ENCODE results near the gene MAP3K13. TPM values are rescaled to one million over a fixed set of nuclear protein-coding genes. Genes with fewer than 3 reads are reported as not detected.

MAP3K13 gene
- total and polyA plus RNA-seq, 2 of the 13 experiments (the other 11 are each of a cell fraction or from before 2014, with no cell fraction given) = 24.2 to 26.5 TPM

GRCh38 chr3:185400866-185401265 lies 37.9 kb downstream of the MAP3K13 start:
- Histone ChIP-seq H3K9ac (ENCODE audit: insufficient read depth, low read depth, low read length) (no peak overlapping the region), H3K4me3 (replicated peaks in 1 of 3; ENCODE audit: insufficient read depth in 1 of 3, low read depth in 2 of 3, low read length in 3 of 3) (no peak overlapping the region), H3K4me2 (ENCODE audit: low read depth, low read length) (no peak overlapping the region), H3K27ac (ENCODE audit: extremely low read length, insufficient read depth, low read length) (no peak overlapping the region), H2AFZ (ENCODE audit: low read length) (no peak overlapping the region), H4K20me1 (ENCODE audit: insufficient read depth, low read length) (peaks cover 13% of the 10 kb centered on the region; the same call in 1 of the 2 replicates), H3K9me3 (ENCODE audit: low read length) (no peaks in the 10 kb centered on the region), H3K27me3 (ENCODE audit: control insufficient read depth in 1 of 2, insufficient read depth in 2 of 2, low read length in 2 of 2) (no peaks in the 10 kb centered on the region), H3K79me2 (ENCODE audit: insufficient read depth, low read length) (peaks cover 14% of the 10 kb centered on the region), H3K36me3 (replicated peaks in 1 of 2; ENCODE audit: control insufficient read depth in 1 of 2, insufficient read depth in 2 of 2, low read length in 2 of 2) (no peaks in the 10 kb centered on the region; a peak in 1 of 5 replicates), H3K4me1 (ENCODE audit: insufficient read depth, low read length) (no peaks in the 10 kb centered on the region)
- TF ChIP-seq HNF4A (CRISPR knock-in tag; IDR thresholded peaks at IDR 0.05) (no peak), ZNF367 (CRISPR knock-in tag; IDR thresholded peaks at IDR 0.05; ENCODE audit: borderline replicate concordance) (no peak), HDAC6 (IDR thresholded peaks at IDR 0.05; ENCODE audit: low read depth, low read length) (no peak), ATRX (CRISPR knock-in tag; IDR thresholded peaks at IDR 0.05; ENCODE audit: borderline replicate concordance) (no peak), RAD21 (CRISPR knock-in tag; IDR thresholded peaks at IDR 0.05) (no peak), ZNF547 (CRISPR knock-in tag; IDR thresholded peaks at IDR 0.05) (no peak), RERE (CRISPR knock-in tag; IDR thresholded peaks at IDR 0.05; ENCODE audit: low read depth) (no peak)
- ATAC-seq = no peak
- no peak for FAIRE-seq
- 95% methylated on average over 1 of the region's 1 CpG for WGBS (ENCODE audit: low lambda C conversion rate)
- ChIA-PET CTCF (ENCODE audit: low intra/inter-chr PET ratio, low total read pairs) (no interaction called here), POLR2A (no interaction called here)
- no TSS peak for BruUV-seq (replicated peaks)
- DNase-seq (ENCODE audit: low spot score) = no peak
- in situ Hi-C loops (cut with HindIII; ENCODE audit: extremely low pct_ligation_motif_present, low pct_unique_long_range_greater_than_20kb) (no loop called here), intact Hi-C loops (cut with micrococcal nuclease; ENCODE audit: unreplicated experiment) (no loop called here)

Measured in HepG2 (cell line).